PC-3 (cell line): ENCODE data around the gene FUNDC1.

Experiments used
- EZH2 ChIP-seq: fragments of 300-600 bp; sonication (generic); IDR thresholded peaks from one replicate; pipeline ENCODE4 v1.6.1; 2017; ENCODE audit warnings: antibody characterized with exemption, mild to moderate bottlenecking, low read length; ENCODE audit not compliant: unreplicated experiment
- EZH2phosphoT487 ChIP-seq: fragments of 300-600 bp; sonication (generic); IDR thresholded peaks from 2 replicates; pipeline ENCODE4 v1.6.1; 2018; ENCODE audit warnings: mild to moderate bottlenecking, antibody characterized with exemption, low read length, borderline replicate concordance
- TF ChIP-seq, protein P1 (sequence below): fragments of 300-600 bp; sonication (generic); conservative IDR thresholded peaks from 2 replicates; pipeline ENCODE4 v1.5.1; 2017; ENCODE audit warnings: antibody characterized with exemption, low read depth, mild to moderate bottlenecking, low read length

GRCh38 chrX:44536198-44536597 lies 6.5 kb downstream of the FUNDC1 start:
- TF ChIP-seq, protein P1, sequence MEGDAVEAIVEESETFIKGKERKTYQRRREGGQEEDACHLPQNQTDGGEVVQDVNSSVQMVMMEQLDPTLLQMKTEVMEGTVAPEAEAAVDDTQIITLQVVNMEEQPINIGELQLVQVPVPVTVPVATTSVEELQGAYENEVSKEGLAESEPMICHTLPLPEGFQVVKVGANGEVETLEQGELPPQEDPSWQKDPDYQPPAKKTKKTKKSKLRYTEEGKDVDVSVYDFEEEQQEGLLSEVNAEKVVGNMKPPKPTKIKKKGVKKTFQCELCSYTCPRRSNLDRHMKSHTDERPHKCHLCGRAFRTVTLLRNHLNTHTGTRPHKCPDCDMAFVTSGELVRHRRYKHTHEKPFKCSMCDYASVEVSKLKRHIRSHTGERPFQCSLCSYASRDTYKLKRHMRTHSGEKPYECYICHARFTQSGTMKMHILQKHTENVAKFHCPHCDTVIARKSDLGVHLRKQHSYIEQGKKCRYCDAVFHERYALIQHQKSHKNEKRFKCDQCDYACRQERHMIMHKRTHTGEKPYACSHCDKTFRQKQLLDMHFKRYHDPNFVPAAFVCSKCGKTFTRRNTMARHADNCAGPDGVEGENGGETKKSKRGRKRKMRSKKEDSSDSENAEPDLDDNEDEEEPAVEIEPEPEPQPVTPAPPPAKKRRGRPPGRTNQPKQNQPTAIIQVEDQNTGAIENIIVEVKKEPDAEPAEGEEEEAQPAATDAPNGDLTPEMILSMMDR, result no peak
- TF ChIP-seq EZH2phosphoT487, result no peak
- TF ChIP-seq EZH2, result no peak
